Measurements from ENCODE around the gene PALLD. TPM values are rescaled to one million over a fixed set of nuclear protein-coding genes. Genes with fewer than 3 reads are reported as not detected.

PALLD gene
- total and polyA plus RNA-seq, 3 donors from 2014 or later = 138 to 156 (median 146) TPM

DNA sequence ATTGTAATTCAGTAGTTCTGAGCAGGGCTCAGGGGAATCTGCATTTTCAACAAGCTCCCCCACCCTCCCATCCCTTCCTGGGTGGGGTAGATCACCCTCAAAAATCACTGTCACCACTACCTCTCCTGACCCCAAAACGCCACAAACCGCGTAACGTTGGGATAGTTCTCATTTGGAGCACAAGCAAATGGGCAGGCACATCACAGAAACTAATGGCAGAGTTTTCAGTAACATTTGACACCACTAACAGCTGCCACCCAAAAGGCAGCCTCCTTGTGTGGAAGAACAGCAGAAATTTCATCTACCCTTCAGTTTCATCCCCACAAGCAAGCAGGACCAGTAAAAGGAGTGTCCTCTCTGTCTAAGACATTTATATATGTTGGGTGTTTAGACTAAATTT is 132.7 kb downstream of the PALLD start:
- Histone ChIP-seq H3K27ac (no peak overlapping the region), H3K27me3 (no peaks in the 10 kb centered on the region), H3K9me3 (no peaks in the 10 kb centered on the region), H3K4me3 (no peak overlapping the region), H3K4me1 (no peaks in the 10 kb centered on the region), H3K36me3 (ENCODE audit: low read depth, missing control alignments) (no peaks in the 10 kb centered on the region)
- DNase-seq = no peak
- WGBS, 2 donors = 78 to 82% methylated on average over 4 of the region's 4 CpGs
- TF ChIP-seq POLR2A (IDR thresholded peaks at IDR 0.05) = no peak
- TF ChIP-seq CTCF (IDR thresholded peaks at IDR 0.05) = no peak
- intact Hi-C loops (cut with DNase I; ENCODE audit: low total_unique reads) = no loop called here

GRCh38 chr4:168630445-168631187 is 133.8 kb downstream of the PALLD start:
- intact Hi-C loops (cut with DNase I; ENCODE audit: low total_unique reads) = no loop called here
- no peak for TF ChIP-seq POLR2A (IDR thresholded peaks at IDR 0.05)
- no peak for TF ChIP-seq CTCF (IDR thresholded peaks at IDR 0.05)
- H3K4me3 ChIP-seq = peak overlapping the region; percentile 36 to 61
- no peaks in the 10 kb centered on the region for H3K4me1 ChIP-seq
- H3K36me3 ChIP-seq (ENCODE audit: low read depth, missing control alignments) = no peaks in the 10 kb centered on the region
- no peaks in the 10 kb centered on the region for H3K9me3 ChIP-seq
- DNase-seq = no peak
- WGBS, 2 donors = 49 to 62% methylated on average over 12 of the region's 12 CpGs
- H3K27me3 ChIP-seq = no peaks in the 10 kb centered on the region
- H3K27ac ChIP-seq = peak overlapping the region in 1 of 2 donors; percentile 26

DNA sequence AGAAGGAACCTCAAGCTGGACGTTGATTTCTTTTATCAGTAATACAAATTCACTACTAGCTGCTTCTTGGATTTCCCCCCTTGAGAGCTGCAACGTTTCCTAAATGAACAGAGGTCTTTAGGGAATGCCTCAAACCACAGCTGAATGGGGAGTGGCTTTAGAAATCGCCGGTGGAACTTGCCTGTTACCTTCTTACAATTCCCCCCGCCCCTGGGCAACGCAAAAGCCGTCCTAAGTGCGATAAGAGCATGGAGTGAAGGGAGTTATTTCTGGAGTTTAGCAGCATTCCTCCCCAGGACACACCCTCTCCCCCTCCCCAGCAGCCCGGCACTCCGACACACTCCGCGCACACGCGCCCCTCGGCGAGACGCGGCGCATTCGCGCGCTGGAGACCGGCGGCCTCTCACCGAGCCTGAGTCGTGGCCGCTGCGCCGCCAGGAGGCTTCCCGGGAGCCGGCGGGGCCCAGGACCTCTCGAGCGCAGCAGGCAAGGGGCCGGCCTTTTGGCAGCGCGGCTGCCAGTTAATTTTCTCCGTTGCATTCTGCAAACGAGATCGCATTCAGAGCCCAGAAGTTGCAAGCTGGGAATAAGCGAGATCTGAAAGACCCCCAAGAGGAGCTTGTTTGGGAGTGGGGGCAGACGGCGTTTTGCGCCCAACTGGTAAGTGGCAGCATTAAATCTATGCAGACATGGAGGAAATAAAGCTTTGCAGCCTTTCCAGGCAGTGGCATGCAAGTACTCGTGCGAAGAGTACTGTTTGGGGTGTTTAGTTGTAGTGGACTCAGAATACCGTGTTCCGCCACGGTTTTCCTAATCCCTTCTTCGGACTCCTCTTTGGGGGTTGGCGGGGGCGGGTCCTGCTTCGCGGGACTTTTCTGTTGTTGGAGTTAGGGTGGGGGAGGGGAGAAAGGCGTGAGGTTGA is 134.7 kb downstream of the PALLD start:
- Histone ChIP-seq H3K4me1 (no peaks in the 10 kb centered on the region), H3K27ac (peak overlapping the region in 1 of 2 donors; percentile 26), H3K9me3 (no peaks in the 10 kb centered on the region), H3K27me3 (no peaks in the 10 kb centered on the region), H3K4me3 (peak overlapping the region; percentile 36 to 61), H3K36me3 (ENCODE audit: low read depth, missing control alignments) (no peaks in the 10 kb centered on the region)
- peak; percentile 59 for DNase-seq
- 1% methylated on average over 16 to 53 of the region's 55 CpGs for WGBS, 2 donors
- intact Hi-C loops (cut with DNase I; ENCODE audit: low total_unique reads) = no loop called here
- TF ChIP-seq CTCF (IDR thresholded peaks at IDR 0.05) (no peak), POLR2A (IDR thresholded peaks at IDR 0.05) (no peak)

GRCh38 chr4:168632301-168632725 is 135.5 kb downstream of the PALLD start:
- no peaks in the 10 kb centered on the region for H3K36me3 ChIP-seq (ENCODE audit: low read depth, missing control alignments)
- H3K4me1 ChIP-seq = no peaks in the 10 kb centered on the region
- WGBS, 2 donors = 7% methylated on average over 6 of the region's 6 CpGs
- H3K27me3 ChIP-seq = no peaks in the 10 kb centered on the region
- H3K9me3 ChIP-seq = no peaks in the 10 kb centered on the region
- H3K27ac ChIP-seq = peak overlapping the region in 1 of 2 donors; percentile 26
- H3K4me3 ChIP-seq = peak overlapping the region; percentile 36 to 61
- intact Hi-C loops (cut with DNase I; ENCODE audit: low total_unique reads) = no loop called here
- DNase-seq = no peak
- TF ChIP-seq POLR2A (IDR thresholded peaks at IDR 0.05) (no peak), CTCF (IDR thresholded peaks at IDR 0.05) (no peak)

Data from testis (tissue), 3 donors.